ENCODE results near the gene SFRP4.
"Not testable (repeated sequence)": the region's sequence is repeated elsewhere in the genome, so short reads cannot be mapped to it uniquely, and the experiment has no call there.

SFRP4 gene
- total RNA-seq: 0 reads per million in 2 donors

DNA sequence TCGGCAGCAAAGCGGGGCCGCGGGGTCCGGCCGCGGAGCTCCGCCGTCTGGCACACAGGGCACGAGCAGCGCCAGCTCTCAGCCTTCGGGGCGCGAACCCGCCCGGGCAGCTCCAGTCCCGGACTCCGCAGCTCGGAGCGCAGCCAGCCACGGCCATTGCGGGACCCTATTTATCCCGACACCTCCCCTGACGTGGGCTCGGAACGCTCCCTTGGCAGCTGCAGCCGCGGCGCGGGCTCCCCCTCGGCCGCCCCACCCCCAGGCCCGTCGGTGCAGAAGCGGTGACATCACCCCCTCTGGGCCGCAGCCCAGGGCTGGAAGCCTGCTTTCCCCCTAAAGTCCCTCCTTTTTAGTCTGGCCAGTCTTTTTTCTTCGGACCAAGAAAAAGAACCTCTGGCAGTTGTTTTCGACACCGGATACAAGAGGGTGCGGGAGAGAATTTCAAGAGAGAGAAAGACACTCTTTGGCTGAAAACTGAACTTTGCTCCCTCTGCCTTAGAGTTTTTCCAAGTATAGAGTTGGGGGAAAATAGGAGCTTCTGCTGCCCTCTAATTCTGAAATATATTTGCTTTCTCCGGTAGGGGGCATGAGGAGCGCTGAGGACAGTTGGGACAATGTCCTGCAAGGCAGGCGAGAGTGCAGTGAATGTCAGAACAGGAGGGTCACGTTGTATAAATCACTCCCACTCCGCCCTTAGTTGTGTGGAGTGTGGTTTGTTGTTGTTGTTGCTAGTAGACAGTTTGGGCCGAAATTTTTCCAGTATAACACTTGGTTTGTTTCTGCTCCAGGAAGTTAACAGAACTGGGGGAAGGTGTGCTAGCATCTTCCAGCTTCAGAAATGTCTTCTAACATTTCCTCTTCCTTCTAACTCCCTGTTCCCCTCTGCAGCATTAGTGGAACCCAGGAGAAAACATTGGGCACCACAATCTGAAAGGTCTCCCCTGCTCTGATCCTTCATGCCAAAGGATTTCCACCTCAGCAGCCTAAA, at the start of gene SFRP4:
SFRP4 (minus strand) TSS at position 145 of the 988 bp plus-strand sequence. CDS start 280 bp downstream, outside the sequence.
- peak in 1 of 5 experiments; percentile 6 for DNase-seq

DNA sequence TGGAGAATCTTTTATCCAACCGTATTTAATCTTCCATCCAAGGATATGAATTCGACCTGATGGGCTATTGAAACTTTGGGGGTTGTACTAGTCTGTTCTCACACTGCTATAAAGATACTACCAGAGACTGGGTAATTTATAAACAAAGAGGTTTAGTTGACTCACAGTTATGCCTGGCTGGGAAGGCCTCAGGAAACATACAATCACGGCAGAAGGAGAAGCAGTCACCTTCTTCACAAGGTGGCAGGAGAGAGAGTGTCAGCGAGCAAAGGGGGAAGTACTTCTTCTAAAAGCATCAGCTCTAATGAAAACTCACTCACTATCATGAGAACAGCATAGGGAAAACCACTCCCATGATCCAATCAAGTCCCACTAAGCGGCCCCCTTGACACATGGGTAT, 47.6 kb upstream of the SFRP4 start:
- DNase-seq: no peak

DNA sequence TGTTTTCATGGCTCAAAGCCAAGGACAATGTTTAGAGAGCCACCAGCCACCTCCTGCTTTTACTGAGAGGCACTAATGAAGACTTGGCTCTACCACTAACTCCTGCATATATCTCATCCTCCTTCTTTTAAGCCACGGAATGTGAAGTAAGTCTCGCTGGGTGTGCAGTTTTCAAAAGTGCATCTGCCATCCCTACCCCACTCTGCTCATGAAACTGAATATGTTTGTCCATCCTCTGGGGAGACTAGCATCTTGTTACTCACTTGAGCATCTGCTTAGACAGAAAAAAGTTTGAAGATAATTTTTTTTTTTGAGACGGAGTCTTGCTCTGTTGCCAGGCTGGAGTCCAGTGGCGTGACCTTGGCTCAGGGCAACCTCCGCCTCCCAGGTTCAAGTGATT, 44.6 kb upstream of the SFRP4 start:
- DNase-seq: no peak

DNA sequence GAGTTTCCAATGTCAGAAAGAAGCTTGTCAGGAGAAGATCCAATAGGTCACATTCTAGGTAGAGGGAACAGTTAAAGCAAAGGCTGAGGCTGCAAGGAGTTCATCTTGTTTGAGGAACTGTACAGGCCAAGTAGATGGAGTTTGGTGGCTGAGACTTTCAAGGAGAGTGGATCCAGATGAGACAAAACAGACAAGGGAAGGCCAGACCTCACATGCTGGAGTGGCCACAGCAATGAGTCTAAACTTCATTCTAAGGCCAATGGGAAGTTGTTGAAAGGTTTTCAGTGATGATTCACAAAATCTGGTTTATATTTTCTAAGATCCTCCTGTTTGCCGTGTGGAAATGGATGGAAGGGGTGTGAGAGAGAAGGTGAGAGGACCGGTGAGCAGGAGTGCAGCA, 43.9 kb upstream of the SFRP4 start:
- no peak for DNase-seq

DNA sequence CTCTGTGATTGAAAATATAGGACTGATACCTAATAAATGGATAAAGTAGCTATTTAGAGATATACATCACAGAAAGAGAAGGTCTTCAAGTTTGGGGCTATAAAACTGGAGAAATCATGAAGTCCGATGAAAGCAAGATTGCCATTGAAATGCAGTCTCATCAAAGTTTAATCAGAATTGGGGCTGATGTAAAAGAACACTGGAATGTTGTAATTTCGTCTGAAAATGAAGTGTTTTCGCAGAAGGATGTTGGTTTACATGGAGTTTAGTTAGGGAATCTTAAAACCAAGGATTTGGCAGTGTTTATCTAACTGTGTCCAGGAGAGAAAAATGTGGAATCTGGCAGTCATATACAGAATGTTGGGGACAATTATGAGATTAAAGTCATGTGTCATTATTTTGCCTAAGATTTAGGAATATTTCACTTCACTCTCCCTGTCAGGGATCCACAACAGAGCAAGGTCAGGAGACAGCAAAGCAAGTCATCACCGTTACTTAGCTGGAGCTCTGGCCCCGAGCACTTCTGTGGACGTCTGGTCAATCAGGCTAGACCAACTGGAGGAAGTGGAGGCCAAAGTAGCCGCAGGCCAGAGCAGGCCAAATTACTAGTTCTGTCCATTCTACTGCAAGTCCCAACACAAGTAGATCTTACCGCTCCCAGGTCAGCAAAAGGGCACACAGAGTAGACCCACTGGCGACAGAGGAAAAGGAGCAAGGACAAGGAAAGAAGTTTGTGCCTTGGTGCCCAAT, 40.8 kb upstream of the SFRP4 start:
- no peak for DNase-seq

DNA sequence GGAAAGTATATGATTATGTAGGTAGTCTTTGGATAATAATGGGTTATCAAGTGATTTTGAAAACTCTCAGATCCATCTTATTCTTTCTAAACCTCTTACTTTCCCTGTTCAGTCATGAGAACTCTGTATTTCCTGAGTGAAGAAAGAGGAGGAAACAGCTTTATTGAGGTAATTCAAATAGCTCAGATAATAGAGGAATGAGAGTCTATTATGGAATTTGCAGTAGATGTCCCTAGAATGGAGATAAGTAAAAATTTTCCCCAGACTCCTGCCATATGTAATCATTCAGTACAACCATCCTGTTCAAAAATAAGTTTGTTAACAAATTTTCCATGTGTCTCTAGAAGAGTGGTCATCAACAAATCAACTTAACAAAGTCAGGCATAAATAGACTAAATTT, 40.2 kb upstream of the SFRP4 start:
- no peak for DNase-seq

DNA sequence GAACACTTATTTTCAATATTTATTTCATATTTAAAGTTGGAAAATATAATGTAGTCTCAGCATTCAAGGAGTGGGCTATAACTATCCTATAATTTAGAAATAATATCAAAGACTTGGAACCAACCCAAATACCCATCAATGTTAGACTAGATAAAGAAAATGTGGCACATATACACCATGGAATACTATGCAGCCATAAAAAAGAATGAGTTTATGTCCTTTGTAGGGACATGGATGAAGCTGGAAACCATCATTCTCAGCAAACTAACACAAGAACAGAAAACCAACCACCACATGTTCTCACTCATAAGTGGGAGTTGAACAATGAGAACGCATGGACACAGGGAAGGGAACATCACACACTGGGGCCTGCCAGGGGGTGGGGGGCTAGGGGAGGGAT, 37.6 kb upstream of the SFRP4 start:
- not testable (repeated sequence) for DNase-seq

DNA sequence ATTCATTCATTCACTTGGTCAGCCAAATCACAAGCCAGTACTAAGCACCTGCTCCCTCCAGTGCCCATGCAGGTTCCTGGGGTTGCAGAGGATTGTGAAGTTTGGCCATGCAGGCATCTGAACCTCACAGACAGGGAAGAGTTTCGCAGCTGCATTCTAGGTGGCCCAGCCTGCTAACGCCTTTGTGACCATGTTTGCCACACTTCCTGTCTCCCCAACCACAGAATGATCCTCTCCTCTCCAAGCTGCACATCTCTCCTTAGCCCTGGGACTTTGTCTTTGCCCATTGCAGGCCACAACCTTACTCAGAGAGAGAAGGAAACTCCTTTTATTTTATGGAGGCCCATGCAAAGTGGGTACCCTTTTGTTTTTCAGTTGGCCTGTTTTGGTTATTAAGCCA, 35.6 kb upstream of the SFRP4 start:
- no peak for DNase-seq

DNA sequence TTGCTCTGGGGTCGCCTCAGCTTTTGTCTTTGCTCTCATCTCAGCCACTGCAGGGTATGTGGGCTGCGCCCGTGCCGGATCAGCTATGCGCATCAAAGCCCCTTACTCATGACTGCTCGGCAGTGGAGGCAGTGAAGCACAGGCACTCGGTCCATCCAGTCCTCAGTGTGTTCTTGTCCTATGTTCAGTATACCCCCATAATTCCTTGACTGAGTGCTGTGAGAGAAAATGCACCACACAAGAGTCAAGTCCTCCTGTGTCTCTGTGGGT, 31.3 kb upstream of the SFRP4 start:
- DNase-seq: no peak

DNA sequence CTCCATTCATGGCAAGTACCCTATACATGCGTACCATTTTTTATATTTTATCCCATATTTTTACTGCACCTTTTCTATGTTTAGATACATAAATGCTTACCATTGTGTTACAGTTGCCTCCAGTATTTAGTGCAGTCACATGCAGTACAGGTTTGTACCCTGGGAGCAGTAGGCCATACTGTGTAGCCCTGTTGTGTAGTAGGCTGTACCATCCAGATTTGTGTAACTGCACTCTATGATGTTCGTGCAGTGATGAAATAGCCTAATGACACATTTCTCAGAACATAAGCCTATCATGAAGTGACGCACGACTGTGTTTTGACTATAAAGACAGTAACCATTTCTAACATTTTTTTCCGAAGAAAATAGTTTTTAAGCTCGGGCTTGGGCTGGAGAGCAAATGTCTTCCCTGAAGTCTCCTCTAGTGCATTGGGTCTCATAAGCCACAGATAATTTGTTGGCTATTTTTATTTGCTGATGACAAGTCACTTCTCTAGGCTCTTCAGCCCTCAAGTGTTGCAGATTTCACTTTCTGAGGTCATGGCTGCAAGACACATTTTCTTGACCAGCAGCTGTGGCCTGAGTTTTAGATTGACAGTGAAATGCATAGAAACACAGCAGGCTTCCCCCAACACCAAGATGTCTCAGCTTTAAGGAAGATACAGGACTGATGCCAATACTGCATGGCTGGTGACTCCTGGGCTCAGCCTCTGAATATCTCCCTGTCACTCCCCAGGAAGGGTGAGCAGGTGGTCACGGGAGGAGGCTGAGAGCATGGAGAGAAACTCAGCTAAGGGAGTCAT, 30.7 kb upstream of the SFRP4 start:
- DNase-seq: no peak

DNA sequence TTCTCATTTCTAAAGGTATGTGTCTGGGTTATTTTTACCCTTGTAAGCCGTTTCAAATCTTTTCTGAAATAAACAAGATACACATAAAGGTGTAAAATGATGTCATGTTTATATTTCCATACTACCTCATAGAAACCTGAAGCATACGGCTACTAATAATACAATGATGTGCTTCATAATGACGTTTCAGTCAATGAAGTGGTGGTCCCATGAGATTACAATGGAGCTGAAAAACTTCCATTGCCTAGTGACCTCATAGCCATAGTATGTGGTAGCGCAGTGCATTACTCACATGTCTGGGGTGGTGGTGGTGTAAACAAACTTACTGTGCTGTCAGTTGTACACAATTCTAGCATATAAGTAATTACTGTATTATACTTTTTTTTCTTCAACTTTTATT, 28.7 kb upstream of the SFRP4 start:
- no peak for DNase-seq

DNA sequence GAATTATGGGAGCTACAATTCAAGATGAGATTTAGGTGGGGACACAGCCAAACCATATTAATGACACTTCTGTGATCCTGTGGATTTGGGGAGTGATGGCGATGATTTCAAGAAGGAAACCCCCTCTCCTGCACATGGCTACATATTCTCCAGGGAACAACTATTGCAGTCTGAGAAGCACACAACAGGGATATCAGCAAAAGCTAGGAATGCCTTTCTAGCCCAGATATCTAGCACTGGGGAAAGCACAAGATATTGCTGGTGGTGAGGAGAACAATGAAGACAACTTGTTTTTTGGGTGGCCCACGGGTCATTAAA, 28.1 kb upstream of the SFRP4 start:
- DNase-seq: no peak

DNA sequence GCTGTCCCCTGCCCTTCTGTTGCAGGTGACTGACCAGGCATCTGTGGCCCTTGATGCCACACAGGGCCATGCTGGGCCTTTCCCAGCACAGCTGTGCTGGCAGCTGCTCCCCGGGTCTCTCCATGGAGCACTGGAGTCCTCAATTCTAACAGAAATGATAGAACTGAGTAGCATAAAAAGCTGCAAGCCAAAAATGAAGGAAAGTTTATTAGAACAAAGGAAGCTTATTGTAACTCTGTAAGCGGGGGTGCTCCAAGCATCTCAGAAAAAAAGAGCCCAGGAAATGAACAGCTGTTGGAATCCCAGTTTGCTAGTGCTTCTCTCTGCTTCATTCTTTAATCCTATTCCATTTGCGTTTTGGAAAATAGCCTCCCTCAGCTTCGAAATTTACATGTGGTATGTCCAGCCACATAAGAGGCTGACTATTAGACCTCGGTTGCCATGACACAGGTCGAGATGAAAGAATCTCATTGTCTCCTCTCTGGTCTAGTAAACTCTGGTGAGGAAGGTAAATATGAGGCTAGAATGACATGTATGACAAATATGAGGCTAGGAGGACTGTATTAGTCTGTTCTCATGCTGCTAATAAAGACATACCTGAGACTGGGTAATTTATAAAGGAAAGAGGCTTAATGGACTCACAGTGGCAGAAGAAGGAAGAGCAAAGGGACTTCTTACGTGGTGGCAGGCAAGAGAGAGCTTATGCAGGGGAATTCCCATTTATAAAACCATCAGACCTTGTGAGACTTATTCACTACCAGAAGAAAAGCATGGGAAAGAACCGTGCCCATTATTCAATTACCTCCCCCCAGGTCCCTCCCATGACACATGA, 27.5 kb upstream of the SFRP4 start:
- no peak for DNase-seq

DNA sequence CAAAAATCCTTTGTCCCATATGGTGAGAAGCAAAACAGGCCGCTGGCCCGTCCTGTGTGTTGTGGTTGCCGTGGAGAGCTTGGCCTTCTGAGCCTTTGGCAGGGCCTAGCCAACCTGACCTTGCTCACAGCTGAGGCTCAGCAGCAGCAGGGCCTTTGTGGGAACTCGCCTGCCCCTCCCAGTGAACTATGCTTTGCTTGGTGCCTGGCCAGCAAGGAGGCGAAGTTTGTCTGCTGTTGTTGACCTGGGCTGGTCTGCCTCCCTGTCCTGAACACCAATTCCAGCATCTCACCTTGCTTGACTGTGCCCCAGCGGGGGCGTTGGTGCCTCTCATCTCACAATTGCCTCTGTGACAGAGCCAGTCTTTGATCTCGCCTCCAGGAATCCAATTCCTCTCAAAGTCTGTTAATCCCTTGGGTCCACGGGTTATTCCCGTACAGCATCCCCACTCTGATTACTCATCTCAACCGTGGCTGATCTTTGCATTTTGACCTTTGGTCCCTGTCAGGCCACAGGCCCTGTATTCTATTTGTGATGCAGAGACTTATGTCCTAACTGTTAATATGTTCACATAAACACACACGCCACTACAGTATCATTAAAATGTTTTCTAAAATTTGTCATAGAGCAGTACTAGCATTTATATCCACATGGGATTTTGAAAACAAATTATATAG, 26.5 kb upstream of the SFRP4 start:
- DNase-seq: no peak

DNA sequence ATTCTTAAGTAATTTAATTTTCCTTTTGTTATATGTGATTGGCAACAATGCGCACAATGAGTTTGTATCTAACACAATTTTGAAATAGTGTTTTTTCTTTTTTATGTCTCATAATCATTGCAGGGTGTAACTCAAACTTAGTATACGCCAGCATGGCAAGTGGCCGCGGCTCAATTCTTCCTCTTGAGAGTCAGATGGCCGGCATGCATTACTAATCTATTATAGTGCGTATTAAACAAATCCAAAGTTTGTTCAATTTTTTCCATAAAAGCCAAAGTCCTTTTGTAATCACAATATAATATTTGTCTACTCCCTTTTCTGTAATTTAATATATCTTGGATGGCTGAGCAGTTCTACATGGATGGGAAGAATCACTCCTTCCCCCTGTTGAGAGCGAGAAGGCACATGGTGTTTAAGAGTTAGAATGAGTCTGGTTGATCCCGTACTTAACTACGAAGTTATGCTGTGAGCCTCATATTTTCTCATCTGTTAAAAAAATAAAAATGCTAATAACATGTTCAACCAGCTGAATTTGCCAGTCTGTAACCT, 16.5 kb upstream of the SFRP4 start:
- no peak for DNase-seq

DNA sequence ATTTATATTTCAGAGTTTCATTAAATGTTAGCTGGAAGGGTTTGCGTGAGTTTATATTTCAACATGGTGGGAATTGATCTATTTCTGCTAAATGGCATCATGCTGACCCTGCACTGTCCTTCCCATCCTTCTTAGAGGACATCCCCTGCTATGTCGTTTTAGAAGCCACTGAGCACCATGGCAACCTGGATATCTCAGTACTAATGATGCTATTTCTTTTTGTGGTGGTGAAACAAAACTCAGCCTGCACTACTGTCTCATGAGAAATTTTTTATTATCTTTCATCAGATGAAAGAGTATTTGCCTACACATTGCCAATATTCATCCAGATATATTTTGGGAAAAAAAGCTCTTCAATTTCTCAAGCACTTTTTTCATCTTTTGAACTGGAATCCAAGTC, 15.9 kb upstream of the SFRP4 start:
- DNase-seq: no peak

DNA sequence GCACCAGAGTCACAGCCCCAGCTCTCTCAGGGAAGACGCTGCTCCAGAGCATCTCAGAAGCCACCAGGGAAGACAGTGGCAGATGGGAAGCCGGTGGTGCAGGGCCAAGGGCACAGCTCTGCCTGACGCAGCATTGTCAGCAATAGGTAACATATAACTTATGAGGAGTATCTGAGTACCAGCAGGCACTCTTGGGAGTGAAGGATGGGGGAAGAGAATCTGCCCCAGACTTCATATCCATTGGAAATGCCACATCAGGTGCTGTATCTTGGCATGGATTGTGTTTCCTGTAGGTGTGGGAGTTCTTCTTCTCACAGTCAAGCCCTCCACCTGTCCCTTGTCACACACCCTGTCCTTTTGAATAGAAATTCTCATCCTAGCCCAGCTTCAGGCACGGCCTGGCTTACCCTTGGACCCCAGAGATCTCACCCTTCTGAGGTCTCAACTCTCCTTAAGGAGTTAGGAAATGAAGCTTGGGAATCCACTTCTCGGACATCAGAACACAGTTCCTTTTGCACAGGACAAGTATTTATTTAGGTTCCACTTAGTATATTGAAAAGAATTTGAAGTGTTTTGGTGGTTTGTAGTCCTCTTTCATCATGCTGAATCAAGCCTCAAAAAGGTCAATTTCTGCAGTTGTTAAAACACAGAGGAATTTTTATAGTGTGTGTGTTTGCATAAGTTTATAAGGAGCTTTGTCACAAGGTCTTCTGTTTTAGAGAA, 13.8 kb upstream of the SFRP4 start:
- DNase-seq: no peak

DNA sequence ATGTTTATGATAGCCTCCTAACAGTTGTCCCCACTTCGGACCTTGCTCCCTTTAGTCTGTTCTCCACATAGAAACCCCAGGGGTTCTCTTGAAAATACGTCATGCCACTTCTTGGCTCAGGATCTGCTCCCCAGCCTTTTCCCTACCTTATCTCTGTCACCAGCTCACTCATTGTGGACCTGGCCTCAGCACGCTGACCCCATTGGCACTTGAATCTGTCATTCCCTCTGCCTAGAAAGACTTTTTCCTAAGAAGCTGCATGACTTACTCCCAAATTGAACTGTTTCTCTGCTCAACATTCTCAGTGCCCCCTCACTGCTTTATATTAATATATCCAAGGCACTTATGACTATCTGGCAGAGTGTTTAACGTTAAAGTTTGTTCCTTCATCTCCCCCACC, 12.3 kb upstream of the SFRP4 start:
- DNase-seq: no peak

DNA sequence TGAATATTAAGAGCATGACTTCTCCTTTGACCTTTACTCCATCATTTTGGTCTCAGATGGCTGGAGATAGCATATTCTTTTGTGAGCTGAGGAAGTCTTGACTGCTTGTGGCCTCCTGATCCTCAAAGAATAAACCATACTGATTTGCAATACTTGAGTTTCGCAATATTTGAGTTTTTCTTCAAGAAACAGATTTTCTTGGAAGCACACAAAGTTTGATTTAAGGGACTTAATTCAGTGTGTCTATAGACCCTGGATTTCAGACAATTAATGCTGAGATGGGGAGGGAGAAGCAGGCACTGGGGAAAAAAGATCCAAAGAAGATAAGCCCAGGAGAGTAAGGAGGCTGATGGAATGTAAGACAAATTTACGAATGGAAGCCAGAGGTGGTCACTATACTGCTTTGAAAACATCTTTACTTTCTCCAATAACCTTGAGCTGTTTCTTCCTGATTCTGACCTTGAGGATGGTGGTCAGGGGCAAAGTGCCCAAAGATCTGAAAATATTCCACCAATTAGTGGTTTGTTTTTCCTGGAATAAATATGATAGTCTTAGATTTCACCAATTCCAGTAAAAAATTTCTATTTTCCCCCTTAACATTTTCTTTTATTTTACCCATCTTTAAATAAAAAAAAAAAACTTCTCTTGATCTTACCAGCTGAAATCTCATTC, 11.3 kb upstream of the SFRP4 start:
- DNase-seq: no peak

DNA sequence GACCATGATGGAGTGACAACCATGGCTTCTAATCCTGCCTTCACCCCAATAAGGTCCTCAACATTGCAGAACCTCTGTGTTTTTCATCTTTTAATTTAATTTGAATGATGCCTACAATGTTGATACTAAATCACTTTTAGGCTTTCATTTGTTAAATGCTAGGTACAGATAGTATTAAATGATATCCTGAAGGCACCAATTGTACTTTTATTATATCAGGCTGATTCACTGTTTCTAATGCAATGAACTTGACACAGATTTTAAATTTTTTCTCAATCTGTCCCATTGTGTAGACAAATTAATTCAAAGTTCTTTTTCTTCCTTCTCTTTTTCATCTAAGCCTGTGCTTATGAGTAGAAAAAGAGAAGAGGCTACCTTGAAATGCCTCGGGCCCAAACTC, 9.0 kb upstream of the SFRP4 start:
- no peak for DNase-seq
